GM12875 (cell line): ENCODE measurements around the gene SMG6.

ENCODE experiments used
- H3K4me3 ChIP-seq: one replicate; pipeline ENCODE4 v1.5.1; 2011; ENCODE audit warnings: low read depth, low read length, control low read depth
- CTCF ChIP-seq: IDR thresholded peaks from 2 replicates; pipeline ENCODE4 v1.5.1; 2011; ENCODE audit warnings: low read depth, mild to moderate bottlenecking, control low read depth, inconsistent platforms, low read length, moderate library complexity, borderline replicate concordance; ENCODE audit not compliant: insufficient read depth

The SMG6 gene

GRCh38 chr17:2108170-2108569 is 195.4 kb downstream of the SMG6 start:
- no peak for TF ChIP-seq CTCF
- no peak overlapping the region for H3K4me3 ChIP-seq

- H3K4me3 ChIP-seq: no peak overlapping the region
- TF ChIP-seq CTCF: no peak
Observed at GRCh38 chr17:2107506-2107905, 196.1 kb downstream of the SMG6 start.

- no peak overlapping the region for H3K4me3 ChIP-seq
- no peak for TF ChIP-seq CTCF
Observed at GRCh38 chr17:2107050-2107449, 196.5 kb downstream of the SMG6 start.

- H3K4me3 ChIP-seq: no peak overlapping the region
- TF ChIP-seq CTCF: no peak
Observed at GRCh38 chr17:2106308-2106955, 197.2 kb downstream of the SMG6 start.

- H3K4me3 ChIP-seq: no peak overlapping the region
- TF ChIP-seq CTCF: no peak
Observed at GRCh38 chr17:2105663-2106062, 197.9 kb downstream of the SMG6 start.

GRCh38 chr17:2102931-2103809 is 200.4 kb downstream of the SMG6 start:
- no peak for TF ChIP-seq CTCF
- no peak overlapping the region for H3K4me3 ChIP-seq
